Measurements from ENCODE around the gene SULT1A4.
"Not testable (repeated sequence)": the region's sequence is repeated elsewhere in the genome, so short reads cannot be mapped to it uniquely, and the experiment has no call there.

The SULT1A4 gene

GRCh38 chr16:29459706-29460646 lies at the start of gene SULT1A4:
Gene SULT1A4 (plus strand): TSS chr16:29459913. CDS start chr16:29461386, 1,473 bp downstream.
- DNase-seq (ENCODE audit: low spot score), result not testable (repeated sequence)

GRCh38 chr16:29423587-29423986 lies 36.1 kb upstream of the SULT1A4 start:
- not testable (repeated sequence) for DNase-seq (ENCODE audit: low spot score)

DNA sequence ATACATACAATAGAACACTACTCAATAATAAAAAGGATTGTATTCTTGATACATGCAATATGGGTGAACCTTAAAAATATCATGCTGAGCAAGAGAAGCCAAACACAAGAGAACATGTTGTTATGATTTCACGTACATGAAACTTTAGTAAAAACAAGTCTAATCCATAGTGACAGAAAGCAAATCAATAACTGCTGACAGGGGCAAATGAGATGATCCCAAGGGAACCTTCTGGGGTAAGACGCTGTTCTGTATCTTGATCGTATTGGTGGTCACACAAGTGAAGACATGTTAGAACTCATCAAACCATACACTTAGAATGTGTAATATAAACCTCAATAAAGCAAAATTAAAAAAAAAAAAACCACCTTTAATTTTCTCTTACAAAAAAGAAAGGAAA lies 34.3 kb upstream of the SULT1A4 start:
- not testable (repeated sequence) for DNase-seq (ENCODE audit: low spot score)

GRCh38 chr16:29453754-29454153 lies 6.0 kb upstream of the SULT1A4 start:
- not testable (repeated sequence) for DNase-seq (ENCODE audit: low spot score)

GRCh38 chr16:29454269-29454668 lies 5.4 kb upstream of the SULT1A4 start, which contains the start of the genes BOLA2 and SLX1B:
Gene BOLA2 (minus strand): TSS chr16:29454351. CDS start chr16:29454253, 98 bp downstream.
Gene SLX1B (plus strand): TSS chr16:29454533.
- DNase-seq (ENCODE audit: low spot score), result not testable (repeated sequence)

GRCh38 chr16:29454828-29455227 lies 4.9 kb upstream of the SULT1A4 start:
- DNase-seq (ENCODE audit: low spot score), result not testable (repeated sequence)

- DNase-seq (ENCODE audit: low spot score), result not testable (repeated sequence)
Measured at GRCh38 chr16:29457660-29458059, 2.1 kb upstream of the SULT1A4 start.

GRCh38 chr16:29460647-29461030 lies 926 bp downstream of the SULT1A4 start:
- DNase-seq (ENCODE audit: low spot score), result not testable (repeated sequence)

DNA sequence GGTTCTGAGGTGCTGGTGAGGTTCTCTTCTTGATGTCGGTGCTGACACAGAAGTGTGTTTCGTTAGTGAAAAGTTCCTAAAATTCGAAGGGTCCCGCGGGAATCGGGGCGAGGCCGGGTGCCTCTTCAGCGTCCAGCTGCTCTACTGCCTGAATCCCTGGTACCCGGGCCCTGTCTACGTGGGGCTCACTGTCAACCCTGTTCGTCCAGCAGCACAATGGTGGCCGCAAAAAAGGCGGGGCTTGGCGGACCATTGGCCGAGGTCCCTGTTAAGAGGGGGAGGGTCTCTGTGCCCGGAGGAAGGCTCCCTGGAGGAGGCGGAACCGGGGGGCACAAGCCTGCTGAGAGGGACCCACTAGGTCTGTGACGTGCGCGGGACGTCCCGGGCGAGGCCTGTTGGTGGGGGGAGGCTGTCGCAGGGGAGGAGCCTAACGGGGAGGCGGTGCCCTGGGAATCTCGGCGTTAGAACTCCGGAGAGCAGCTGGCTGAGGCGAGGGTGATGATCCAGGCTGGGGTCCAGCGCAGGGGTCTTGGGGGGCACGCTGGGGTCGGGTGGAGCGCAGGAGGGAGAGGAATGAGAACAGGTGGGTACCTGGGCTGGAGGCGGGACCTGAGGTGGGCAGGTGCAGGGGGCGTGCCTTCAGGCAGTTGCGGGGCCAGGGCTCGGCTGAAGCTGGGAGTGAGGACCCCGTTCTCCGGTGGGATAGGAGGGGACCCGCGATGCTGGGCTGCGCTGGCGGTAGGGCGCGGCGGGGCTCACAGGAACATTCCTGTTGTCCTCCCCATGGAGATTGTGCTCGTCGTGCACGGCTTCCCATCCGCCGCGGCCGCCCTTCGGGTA lies 6.5 kb downstream of the SULT1A4 start:
- not testable (repeated sequence) for DNase-seq (ENCODE audit: low spot score)

DNA sequence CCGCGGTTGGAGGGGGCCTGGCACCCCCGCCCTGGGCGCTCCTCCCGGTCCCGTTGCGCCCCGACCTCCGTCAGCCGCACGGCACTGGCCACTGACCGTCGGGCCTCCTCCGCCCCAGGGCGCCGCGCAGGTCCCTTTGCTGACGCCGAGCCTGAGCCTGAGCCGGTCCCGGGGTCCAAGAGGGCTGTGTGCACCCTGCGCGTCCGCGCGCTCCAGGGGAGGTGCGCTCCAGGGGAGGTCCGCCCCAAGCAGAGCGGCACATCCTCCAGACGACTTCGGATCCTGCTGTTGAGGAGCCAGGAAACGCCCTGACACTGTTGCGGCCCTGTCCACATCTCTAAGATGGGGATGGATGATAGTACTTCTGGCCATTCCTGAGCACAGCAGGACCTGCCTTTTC lies 7.2 kb downstream of the SULT1A4 start:
- not testable (repeated sequence) for DNase-seq (ENCODE audit: low spot score)

DNA sequence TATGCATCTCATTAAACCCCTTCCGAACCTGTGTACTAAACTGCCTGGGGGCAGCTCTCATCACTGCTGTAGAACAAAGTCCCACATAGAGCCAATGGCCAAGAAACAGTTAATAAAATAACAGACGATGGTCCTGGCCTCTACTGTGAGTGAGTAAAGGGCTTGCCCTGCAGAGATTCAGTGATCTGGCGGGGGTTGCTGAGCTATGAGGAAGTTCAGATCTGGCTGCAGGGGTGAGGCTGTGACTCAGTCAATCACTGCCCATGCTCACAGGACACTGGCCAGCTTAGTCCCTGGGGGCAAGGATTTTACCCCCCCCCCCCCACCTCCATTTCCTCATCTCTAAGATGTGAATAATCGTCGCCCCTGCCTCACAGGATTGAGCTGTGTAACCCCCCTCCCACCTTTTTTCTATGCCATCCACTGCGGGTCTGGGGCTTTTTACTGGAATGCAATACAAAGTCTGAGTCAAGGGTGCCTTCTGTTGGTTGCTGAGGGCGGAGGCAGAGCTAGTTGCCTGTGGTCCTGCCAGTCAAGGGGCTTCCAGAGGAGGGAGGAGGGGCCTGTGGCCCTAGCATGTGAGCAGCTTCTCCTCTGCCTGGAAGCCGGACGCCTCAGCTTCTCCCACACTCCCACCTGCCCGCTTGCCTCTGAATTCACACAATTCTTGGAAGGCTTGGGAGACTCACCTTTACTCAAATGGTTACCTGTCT lies 8.1 kb downstream of the SULT1A4 start:
- not testable (repeated sequence) for DNase-seq (ENCODE audit: low spot score)

DNA sequence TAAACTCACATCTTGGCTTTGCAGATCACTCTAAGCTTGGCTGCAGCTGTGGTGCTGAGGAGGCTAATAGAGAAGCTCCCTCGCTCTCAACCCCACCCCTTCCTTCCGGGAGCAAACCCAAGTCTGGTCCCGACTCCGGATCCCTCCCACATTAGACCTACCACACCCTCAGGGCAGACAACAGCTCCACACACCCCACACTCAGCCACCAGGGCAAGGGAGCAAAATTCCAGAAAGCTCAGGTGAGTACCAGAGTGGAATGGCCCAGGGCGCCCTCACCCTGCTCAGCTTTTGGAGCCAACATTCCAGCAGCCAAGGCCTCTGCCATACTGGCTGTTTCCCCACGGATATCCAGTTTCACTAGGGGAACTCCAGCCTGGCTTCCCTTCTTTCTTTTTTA lies 9.9 kb downstream of the SULT1A4 start:
- not testable (repeated sequence) for DNase-seq (ENCODE audit: low spot score)

- not testable (repeated sequence) for DNase-seq (ENCODE audit: low spot score)
Measured at GRCh38 chr16:29472065-29472464, 12.4 kb downstream of the SULT1A4 start.

GRCh38 chr16:29482276-29482675 lies 22.6 kb downstream of the SULT1A4 start:
- not testable (repeated sequence) for DNase-seq (ENCODE audit: low spot score)

GRCh38 chr16:29506308-29506707 lies 46.6 kb downstream of the SULT1A4 start, which contains the start of gene NPIPB12:
Gene NPIPB12 (minus strand): TSS chr16:29506408.
- not testable (repeated sequence) for DNase-seq (ENCODE audit: low spot score)

All from cerebellar cortex (tissue), 1 donor.